MM.1S (cell line): ENCODE results near the gene RNASE7.

ENCODE experiments used
- DNase-seq: peaks from one replicate; pipeline ENCODE4 v3.0.0-alpha.2; 2015
- H2AFZ ChIP-seq: fragments of 300-600 bp; sonication (generic); 2 replicates; pipeline ENCODE4 v1.6.0; 2016; ENCODE audit warnings: antibody characterized with exemption, low read length
- H3F3A ChIP-seq: fragments of 300-600 bp; sonication (generic); 2 replicates; pipeline ENCODE4 v1.6.1; 2016; ENCODE audit warnings: mild to moderate bottlenecking, antibody characterized with exemption, low read length, moderate library complexity, mixed read lengths; ENCODE audit not compliant: insufficient read depth
- H3K27ac ChIP-seq: fragments of 300-600 bp; sonication (generic); 2 replicates; pipeline ENCODE4 v1.5.1; 2016; ENCODE audit warnings: mild to moderate bottlenecking, low read length
- H3K27me3 ChIP-seq: fragments of 300-600 bp; sonication (generic); replicated peaks from 2 replicates; pipeline ENCODE4 v1.6.0; 2016; ENCODE audit warnings: low read length; ENCODE audit not compliant: insufficient read depth
- H3K36me3 ChIP-seq: fragments of 300-600 bp; sonication (generic); replicated peaks from 2 replicates; pipeline ENCODE4 v1.6.1; 2016; ENCODE audit warnings: mild to moderate bottlenecking, low read length, mixed read lengths; ENCODE audit not compliant: insufficient read depth
- H3K4me1 ChIP-seq: fragments of 300-600 bp; sonication (generic); 2 replicates; pipeline ENCODE4 v1.6.1; 2016; ENCODE audit warnings: low read length, mixed read lengths
- H3K4me2 ChIP-seq: fragments of 300-600 bp; sonication (generic); 2 replicates; pipeline ENCODE4 v1.6.0; 2016; ENCODE audit warnings: low read depth, low read length
- H3K4me3 ChIP-seq: fragments of 300-600 bp; sonication (generic); 2 replicates; pipeline ENCODE4 v1.5.1; 2016; ENCODE audit warnings: low read length, mixed read lengths
- H3K79me2 ChIP-seq: fragments of 300-600 bp; sonication (generic); 2 replicates; pipeline ENCODE4 v1.6.1; 2016; ENCODE audit warnings: mixed run types, low read length, mixed read lengths
- H3K9ac ChIP-seq: fragments of 300-600 bp; sonication (generic); 2 replicates; pipeline ENCODE4 v1.6.1; 2016; ENCODE audit warnings: low read length, mixed read lengths
- H3K9me2 ChIP-seq: fragments of 300-600 bp; sonication (generic); replicated peaks from 2 replicates; pipeline ENCODE4 v1.6.1; 2016; ENCODE audit warnings: mild to moderate bottlenecking, low read length, mixed read lengths; ENCODE audit not compliant: insufficient read depth
- H3K9me3 ChIP-seq: fragments of 300-600 bp; sonication (generic); replicated peaks from 2 replicates; pipeline ENCODE4 v1.6.1; 2016; ENCODE audit warnings: mild to moderate bottlenecking, low read length, mixed read lengths; ENCODE audit not compliant: insufficient read depth
- H4K20me1 ChIP-seq: fragments of 300-600 bp; sonication (generic); 2 replicates; pipeline ENCODE4 v1.6.1; 2016; ENCODE audit warnings: mild to moderate bottlenecking, low read length, moderate library complexity, mixed read lengths; ENCODE audit not compliant: insufficient read depth
- EZH2 ChIP-seq: fragments of 300-600 bp; sonication (generic); optimal IDR thresholded peaks from 2 replicates; pipeline ENCODE3; 2017; ENCODE audit warnings: low read depth, mild to moderate bottlenecking, antibody characterized with exemption, low read length, mixed read lengths
- EZH2phosphoT487 ChIP-seq: fragments of 300-600 bp; sonication (generic); IDR thresholded peaks from 2 replicates; pipeline ENCODE4 v1.6.1; 2018; ENCODE audit warnings: antibody characterized with exemption, low read length
- TF ChIP-seq, protein P1 (sequence below): fragments of 300-600 bp; sonication (generic); IDR thresholded peaks from 2 replicates; pipeline ENCODE4 v1.5.1; 2016; ENCODE audit warnings: antibody characterized with exemption, low read length, mixed read lengths

Gene RNASE7

DNA sequence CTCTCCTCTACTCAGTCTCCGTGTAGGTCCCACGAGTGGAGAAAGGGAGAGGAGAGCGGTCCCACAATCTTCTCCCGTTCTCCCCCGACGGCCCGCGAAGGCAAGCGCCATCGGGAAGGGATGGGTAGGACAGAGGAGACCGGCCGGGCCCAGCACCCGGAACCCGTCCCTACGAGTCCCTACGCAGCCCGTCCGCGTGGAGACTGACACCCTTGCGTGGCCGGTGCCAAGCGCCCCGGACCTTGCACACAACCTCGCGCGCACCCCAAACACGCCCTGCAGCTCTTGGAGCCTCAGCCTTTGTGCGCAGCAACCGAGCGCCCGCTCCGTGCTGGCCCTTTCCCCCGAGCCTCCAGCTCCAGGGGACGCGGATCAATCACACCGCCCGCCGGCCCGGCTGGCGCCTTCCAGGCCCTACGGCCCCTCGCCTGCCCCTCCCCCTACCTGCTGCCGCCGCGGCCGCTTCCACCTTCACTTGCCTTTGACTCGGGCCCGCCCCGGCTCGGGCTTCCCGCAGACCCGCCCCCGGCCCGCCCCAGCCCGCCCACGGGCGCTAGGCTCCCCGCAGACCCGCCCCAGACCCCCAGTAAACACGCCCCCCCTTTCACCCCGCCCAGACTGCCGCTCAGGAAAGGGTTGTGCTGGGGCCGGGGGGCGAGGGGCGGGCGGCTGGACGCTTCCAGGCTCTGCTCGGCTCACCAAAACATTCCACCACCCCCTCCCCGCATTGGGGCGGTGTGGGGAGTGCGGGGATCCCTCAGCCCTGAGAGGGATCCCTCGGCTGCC lies 17.4 kb upstream of the RNASE7 start, which contains the start of gene NDRG2:
Gene NDRG2, minus strand, starts transcription at position 477 of the 786 bp plus-strand sequence. CDS start 1,746 bp downstream, outside the sequence.
- Histone ChIP-seq H3K4me3 (peak within 1 kb of the TSS; percentile 63), H3K9me3 (no peaks in the 10 kb centered on the region), H3K4me2 (peak within 1 kb of the TSS; percentile 79), H3F3A (no peaks in the 10 kb centered on the region), H2AFZ (peak within 1 kb of the TSS; percentile 67), H3K79me2 (no peaks in the 10 kb centered on the region), H4K20me1 (no peaks in the 10 kb centered on the region), H3K4me1 (no peaks in the 10 kb centered on the region), H3K9me2 (no peaks in the 10 kb centered on the region), H3K36me3 (no peaks in the 10 kb centered on the region), H3K27me3 (no peaks in the 10 kb centered on the region), H3K9ac (peak within 1 kb of the TSS; percentile 34; the same call in 1 of the 2 replicates), H3K27ac (no peak within 1 kb of the TSS)
- peak; percentile 49 for DNase-seq
- TF ChIP-seq, protein P1, sequence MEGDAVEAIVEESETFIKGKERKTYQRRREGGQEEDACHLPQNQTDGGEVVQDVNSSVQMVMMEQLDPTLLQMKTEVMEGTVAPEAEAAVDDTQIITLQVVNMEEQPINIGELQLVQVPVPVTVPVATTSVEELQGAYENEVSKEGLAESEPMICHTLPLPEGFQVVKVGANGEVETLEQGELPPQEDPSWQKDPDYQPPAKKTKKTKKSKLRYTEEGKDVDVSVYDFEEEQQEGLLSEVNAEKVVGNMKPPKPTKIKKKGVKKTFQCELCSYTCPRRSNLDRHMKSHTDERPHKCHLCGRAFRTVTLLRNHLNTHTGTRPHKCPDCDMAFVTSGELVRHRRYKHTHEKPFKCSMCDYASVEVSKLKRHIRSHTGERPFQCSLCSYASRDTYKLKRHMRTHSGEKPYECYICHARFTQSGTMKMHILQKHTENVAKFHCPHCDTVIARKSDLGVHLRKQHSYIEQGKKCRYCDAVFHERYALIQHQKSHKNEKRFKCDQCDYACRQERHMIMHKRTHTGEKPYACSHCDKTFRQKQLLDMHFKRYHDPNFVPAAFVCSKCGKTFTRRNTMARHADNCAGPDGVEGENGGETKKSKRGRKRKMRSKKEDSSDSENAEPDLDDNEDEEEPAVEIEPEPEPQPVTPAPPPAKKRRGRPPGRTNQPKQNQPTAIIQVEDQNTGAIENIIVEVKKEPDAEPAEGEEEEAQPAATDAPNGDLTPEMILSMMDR = no peak
- TF ChIP-seq EZH2 = no peak

DNA sequence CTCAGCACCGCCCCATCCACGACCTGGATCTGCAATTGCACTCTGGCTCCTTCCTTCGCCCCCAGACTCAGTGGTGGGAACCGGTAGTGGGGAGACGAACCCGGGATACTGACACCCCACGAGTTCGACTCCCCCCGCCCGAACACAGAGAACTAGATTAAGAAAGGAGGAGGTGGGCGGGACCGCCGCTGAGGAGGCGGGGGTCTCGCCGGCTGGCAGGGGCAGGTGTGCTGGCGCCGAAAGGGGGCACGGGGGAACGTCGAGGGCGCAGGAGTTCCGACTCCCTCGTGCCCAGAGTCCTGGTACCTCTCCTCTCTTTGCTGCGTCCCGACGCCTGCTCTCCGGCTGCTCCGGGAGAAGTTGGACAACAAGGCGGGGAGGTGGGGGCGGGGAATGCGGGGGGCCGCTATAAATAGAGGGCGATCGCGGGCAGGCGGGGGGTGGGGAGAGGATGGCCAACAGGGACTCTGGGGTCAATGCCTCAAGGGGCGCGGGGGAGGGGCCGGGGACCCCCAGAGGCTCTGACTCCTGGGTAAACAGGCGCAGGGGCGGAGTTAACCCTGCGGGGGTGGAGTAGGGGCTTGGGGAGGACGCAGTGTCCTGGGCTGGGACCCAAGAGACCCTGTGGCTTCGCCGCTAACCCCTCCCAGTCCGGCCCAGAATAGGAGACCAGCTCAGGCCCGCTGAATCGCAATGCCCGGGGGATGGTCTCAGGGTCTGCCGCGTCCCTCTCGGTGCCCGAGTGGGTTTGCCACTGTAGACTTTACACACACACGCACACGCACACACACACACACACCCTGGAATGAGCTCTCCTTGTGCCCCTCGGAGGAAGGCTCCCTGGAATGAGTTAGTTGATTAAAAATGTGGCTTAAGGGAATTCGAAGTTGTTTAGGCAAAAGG lies 16.5 kb upstream of the RNASE7 start:
- no peaks in the 10 kb centered on the region for H3F3A ChIP-seq
- H3K4me2 ChIP-seq = peak overlapping the region; percentile 52
- H4K20me1 ChIP-seq = no peaks in the 10 kb centered on the region
- H3K9me3 ChIP-seq = no peaks in the 10 kb centered on the region
- no peaks in the 10 kb centered on the region for H3K36me3 ChIP-seq
- H2AFZ ChIP-seq = peak overlapping the region; percentile 38; the same call in 1 of the 2 replicates
- H3K9ac ChIP-seq = no peak overlapping the region
- H3K4me3 ChIP-seq = peak overlapping the region; percentile 50; the same call in 1 of the 2 replicates
- no peak for DNase-seq
- H3K79me2 ChIP-seq = no peaks in the 10 kb centered on the region
- TF ChIP-seq EZH2 (no peak), EZH2phosphoT487 (no peak)
- TF ChIP-seq, protein P1 = no peak
- H3K27ac ChIP-seq = no peak overlapping the region
- no peaks in the 10 kb centered on the region for H3K4me1 ChIP-seq
- no peaks in the 10 kb centered on the region for H3K9me2 ChIP-seq
- no peaks in the 10 kb centered on the region for H3K27me3 ChIP-seq

DNA sequence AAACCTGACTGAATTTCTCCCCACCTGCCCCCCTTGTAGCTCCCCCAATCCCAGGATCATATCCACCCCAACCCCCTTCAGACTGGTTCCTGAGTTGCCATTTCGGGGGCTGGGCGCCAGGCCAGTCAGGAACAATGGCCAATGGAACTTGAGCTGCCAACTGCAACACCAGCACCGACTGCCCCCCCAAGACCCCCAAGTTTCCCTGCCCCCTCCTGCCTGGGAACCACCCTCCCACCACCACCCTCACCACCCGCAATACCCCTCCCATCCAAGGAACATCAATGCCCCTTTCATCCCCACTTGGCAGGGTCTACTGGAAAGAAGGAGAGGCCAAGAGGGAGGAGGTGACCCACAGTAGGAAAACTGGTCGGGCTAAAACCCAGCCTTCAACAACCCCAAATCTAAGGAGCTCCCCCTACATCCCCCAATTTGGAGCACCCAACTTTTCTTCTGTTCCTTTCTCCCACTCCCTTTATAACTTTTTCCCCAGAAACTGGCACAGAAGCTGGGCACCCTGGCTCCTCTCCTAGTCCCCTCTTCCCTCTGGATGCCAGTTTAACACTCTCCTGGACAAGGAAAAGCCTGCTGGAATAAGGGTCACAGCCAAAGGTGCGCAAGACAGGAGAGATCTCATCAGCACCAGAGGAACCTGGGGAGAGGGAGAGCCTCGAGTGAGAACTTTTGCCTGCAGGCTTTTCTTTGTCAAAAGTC lies 15.7 kb upstream of the RNASE7 start:
- H3K9me3 ChIP-seq = no peaks in the 10 kb centered on the region
- DNase-seq = no peak
- TF ChIP-seq EZH2phosphoT487 = no peak
- TF ChIP-seq EZH2 = no peak
- TF ChIP-seq, protein P1 = no peak
- H3K27ac ChIP-seq = no peak overlapping the region
- no peaks in the 10 kb centered on the region for H3K4me1 ChIP-seq
- no peak overlapping the region for H3K9ac ChIP-seq
- no peaks in the 10 kb centered on the region for H3K27me3 ChIP-seq
- H3F3A ChIP-seq = no peaks in the 10 kb centered on the region
- no peaks in the 10 kb centered on the region for H3K36me3 ChIP-seq
- H2AFZ ChIP-seq = no peak overlapping the region
- no peaks in the 10 kb centered on the region for H3K9me2 ChIP-seq
- H3K4me2 ChIP-seq = no peak overlapping the region
- no peaks in the 10 kb centered on the region for H4K20me1 ChIP-seq
- H3K79me2 ChIP-seq = no peaks in the 10 kb centered on the region
- H3K4me3 ChIP-seq = no peak overlapping the region
